Ammon's horn (tissue), 1 donor: ENCODE data around the gene PAK5.

Experiments used
- DNase-seq: peaks from one replicate; pipeline ENCODE4 v3.0.0-alpha.2; 2016; ENCODE audit warnings: low spot score

PAK5 gene

DNA sequence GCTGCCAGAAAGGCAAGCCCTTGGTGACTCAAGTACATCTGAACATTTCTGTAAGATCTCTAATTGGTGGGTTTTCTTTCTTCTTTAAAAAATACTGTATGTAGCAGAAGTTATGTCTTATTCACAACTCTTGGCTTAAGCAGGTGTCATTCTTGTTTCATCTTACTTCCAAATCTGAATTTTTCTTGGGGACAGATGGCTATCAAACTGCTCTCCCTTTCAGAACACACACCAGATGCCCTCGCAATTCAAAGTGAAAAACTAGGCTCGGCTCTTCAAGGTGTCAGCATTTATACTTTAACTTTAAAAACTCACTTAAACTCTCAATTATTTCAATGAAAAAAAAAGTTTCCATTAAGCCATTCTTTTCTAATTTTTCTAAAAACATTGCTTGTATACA, 49.7 kb downstream of the PAK5 start:
- no peak for DNase-seq

DNA sequence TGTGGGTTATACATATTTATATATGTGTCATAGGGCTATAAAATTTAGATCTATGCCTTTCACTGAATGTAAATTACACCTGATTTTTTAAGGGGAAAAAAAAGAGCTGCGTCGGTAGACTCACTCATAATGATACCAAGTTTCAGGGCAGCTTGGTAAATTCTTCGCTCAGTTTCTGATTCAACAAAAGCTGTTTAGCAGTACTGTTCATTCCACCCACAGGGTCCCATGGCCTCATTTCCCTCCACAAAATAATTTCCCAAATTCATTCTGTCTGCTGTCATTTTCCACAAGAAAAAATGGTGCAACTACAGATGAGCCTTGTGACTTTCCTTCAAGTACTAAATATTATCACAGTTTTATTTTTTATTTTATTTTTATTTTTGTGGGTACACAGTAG, 63.7 kb downstream of the PAK5 start:
- no peak for DNase-seq

DNA sequence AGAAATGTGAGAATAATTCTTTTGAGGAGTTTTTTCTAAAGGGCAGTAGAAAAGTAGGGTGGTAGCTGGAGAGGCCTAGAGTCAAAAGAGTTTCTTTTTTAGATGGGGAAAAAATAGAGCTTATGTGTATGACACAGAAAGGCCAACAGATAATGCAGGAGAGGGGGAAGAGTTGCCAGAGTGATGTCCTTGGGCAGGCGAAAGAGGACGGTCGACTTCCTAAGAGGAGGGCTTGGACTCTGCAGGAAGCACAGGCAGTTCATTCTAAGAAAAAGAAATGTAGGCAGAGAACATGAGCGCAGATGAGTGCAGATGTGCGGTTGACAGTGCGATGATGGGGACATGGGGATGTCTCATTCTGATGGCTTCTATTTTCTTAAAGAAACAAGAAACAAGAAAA, 68.9 kb downstream of the PAK5 start:
- no peak for DNase-seq

DNA sequence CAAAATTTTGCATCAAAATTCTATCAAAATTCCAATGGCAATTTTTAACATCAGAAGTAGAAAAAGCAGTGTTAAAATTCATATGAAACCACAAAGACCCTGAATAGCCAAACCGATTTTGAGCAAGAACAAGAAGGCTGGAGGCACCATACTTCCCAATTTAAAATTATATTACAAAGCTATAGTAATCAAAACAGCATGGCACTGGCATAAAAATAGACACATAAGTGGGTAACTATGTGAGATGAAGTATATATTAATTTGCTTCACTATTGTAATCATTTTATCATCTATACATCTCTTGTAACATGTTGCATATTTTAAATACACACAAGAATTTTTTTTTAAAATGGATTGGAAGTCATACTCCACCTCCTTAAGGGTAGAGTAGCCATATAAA, 77.4 kb downstream of the PAK5 start:
- no peak for DNase-seq

DNA sequence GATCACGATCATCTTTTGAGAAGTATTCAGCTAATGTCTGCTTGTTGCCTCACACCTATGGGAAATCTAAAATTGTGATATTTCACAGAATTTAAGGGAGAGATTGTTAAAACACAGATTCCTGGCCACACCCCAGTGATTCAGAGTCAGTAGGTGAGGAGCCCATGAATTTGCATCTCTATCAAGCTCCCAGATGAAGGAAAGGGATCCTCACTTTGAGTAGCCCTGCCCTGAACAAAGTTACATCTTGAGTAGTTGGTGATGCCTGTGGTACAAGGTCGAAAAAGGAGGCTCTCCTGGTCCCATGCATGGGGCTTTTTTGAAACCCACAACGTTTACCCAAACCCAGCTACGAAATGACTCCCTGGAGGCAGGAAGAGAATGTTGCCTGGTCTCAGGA, 79.5 kb downstream of the PAK5 start:
- DNase-seq = no peak

DNA sequence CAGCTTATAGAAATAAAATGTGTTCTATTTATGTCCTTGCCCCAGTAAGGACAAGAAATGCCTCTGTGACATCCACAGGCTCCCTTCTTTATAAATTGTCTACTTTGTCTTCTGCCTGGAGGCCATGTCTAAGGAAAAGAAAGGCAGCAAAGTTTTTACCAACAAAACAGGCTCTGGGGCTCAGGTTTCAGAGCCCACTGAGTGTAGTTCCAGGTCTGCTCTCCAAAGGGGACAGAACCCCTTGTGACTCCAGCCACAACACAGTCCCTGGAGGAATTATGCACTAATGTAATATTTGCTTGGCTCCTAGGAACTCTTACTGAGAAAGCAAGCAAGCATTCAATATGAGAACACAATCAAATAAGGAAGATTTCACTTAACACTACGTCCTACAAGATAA, 80.1 kb downstream of the PAK5 start:
- DNase-seq = no peak

DNA sequence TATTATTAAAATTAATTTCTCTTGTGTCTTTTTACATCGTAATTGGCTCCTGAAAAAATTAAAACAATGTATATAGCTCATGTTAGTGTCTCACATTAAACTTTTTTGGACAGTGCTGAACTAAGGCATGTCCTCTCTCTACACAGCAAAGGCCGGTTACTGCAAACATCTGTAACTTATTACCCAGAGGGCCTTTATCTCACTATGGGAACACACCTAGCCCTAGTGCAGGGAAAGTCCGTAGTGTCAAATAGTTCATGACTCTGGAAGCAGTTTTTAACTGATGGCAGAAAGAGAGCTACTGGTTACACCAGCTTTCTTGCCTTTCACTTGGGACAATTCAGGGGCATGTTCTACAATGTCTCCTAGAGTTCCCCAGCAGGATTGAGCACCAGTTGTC, 82.2 kb downstream of the PAK5 start:
- DNase-seq = no peak

DNA sequence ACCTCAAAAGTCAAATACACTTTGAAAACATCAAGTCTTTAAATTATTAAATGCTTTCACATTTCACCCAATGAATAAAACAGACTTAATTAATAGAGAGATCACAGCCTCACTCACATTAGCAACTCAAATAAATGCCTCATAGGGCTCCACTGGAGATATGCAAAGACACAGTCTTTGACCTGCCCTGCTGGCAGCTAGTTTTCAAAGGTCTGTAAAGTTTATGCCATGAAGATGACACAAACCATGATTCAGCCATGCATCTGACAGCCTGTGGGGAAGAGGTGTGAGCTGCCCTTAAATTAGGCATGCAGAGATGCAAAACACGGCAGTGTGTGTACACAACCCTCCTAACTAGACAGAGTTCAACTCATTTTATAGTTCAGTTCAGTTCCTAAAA, 83.6 kb downstream of the PAK5 start:
- DNase-seq = no peak

DNA sequence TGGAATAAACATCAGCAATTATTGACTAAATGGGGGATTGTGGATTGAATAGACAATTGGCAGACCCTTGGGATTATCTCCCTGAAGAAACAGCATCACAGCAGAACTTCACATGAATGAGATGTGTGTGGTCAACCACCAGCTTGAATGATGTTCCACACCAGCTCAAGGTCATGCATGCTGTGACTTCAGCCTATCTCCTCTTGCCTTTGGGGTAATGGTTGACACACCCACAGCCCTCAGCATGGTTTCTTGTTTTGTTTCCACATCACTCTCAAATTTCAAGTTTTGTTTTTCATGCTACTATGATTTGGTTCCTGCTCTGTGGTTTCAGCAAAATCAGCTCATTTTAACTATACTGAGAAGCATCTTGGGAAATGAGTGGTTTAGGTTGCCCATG, 94.3 kb downstream of the PAK5 start:
- DNase-seq = no peak

DNA sequence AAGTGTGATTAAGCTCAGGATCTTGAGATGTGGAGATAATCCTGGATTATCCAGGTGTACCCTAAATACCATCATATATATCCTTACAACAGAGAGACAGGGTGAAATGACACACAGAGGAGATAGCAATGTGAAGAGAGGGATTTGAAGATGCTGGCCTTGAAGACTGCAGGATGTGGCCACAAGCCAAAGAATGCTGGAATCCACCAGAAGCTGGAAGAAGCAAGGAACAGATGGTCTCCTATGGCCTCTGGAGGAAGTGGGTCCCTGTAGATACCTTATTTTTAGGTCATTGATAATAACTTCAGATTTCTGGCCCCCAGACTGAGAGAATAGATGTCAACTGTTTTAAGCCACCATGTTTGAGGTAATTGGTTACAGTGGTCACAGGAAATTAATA, 95.0 kb downstream of the PAK5 start:
- DNase-seq = no peak

DNA sequence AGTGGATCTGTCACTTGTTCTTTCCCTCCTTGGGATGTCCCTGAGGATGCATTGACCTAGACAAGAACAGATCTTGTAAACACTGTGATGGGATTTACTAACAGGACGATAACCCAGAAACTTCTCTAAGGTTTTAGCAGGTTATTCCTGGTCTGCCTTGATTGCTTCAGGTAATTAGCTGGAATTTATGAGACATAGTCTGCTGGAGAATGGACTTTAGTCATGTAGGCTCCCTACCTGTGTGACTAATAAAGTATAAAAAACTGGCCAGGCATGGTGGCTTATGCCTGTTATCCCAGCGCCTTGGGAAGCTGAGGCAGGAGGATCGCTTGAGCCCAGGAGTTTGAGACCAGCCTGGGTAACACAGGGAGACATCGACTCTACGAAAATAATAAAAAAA, 96.1 kb downstream of the PAK5 start:
- DNase-seq = no peak

DNA sequence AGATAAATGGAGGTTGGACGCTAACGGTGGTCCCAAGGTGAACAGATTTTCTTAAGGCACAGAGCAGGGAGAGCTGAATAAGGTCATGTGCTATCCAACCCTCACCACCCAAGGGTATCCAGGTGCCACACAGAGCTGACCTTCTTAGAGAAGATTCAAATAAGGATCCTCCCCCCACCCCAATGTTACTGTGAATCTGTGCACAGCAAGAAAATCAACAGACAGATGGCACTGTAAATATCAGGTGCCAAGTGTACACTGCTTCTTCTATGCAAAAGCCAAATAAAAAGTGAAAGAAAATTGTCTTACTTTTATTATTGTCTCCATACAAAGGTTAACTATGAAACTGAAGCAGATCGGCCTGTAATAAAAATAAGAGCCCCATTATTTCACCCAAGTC, 96.9 kb downstream of the PAK5 start:
- no peak for DNase-seq

DNA sequence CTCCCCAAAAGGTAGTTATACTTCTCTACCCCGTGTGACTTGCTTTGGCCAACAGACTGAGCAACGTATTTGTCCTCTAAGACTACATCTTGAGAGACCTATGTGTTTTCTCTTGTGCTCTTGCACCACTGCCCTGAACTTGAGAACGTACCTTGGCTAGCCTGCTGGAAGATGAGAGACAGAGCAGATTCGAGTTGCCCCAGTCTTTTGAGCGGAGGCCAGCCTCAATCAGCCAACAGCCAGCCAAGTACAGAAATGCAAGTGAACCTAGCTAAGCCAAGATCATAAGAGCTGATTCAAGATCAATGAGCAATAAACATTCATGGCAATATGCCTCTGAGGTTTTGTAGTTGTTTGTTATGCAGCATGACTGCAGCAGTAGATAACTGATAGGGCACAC, 98.4 kb downstream of the PAK5 start:
- DNase-seq = no peak

DNA sequence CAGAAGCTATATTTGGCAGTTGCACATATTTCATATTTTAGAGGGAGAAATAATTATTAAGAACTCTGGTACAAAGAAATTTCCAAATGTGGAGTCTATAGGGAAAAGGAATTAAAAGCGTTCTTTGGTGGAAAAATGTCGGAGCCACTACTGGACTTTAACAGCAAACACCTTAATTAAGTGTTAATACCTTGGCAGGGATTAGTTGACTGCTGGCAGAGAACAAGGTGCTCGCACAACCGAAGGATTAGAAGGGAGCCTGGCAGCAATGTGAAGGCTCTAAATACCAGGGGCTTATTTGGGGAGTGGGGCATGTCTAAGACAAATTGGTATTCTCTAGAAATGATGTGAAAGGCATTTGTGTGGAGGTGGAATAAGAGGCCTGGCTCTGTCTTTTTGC, 98.9 kb downstream of the PAK5 start:
- DNase-seq = no peak

DNA sequence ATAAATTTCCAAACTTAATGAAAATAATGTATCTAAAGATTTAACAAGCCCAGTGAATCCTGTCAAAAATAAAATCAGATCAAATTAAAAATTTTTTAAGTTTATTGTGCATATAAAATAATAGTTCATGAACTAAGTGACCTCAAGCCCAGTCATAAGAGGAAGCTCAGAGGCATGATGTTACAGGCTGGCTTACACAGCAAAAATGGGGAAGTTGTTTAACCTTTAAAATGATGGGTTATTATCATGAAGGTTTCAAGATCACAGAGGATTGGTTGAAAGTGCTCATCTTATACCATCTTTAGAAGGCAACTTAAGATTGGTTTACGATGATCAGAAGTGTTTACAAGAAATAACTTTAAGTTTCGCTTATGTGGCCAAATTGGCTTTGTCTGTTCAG, 102.5 kb downstream of the PAK5 start:
- no peak for DNase-seq

DNA sequence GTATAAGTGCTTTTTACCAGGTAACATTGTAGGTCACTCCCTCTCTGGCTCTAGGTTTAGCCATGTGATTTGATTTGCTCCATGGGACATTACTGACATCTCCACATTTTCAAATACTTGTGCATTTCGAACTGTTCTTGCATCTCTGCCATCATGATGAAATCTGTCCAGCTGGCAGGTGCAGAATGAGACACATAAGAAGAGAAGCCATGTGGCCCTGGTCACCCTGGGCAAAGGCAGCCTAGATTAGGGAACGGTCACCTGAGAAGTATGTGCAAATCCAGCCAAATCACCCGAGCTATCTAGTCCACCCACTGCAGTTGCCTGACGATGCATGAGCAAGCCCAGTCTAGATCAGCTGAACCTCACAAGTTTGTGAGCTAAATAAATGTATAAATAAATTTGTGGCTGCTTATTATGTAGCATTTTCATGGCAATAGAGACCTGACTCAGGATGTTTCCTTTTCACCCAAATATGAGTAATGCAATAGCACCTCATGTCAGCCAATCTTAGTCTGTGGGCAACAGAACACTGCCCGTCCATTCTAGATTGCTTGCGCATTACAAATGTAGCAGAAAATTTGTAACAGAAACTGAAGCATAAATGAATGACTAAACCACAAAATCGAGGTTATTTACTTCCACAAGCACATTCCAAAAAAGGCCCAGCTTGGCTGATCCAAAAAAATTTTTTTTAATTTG, 115.2 kb downstream of the PAK5 start:
- DNase-seq = no peak

DNA sequence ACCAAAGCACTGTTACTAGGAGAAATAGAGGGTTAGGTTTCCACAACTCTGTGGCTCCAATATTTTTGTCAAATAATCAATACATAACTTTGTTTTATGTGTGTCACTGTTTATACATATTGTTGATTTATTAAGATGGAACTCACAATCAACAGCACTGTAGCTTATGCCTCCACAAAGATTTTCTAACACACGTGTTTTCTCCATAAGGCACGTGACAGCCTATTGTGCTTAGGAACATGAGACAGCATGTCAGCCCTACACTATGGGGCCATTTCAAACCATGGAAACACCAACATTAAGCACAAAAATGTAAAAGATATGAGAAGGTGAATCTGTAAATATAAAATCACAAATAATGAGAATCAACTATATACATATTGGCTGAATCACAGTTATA, 127.0 kb downstream of the PAK5 start:
- DNase-seq = no peak

DNA sequence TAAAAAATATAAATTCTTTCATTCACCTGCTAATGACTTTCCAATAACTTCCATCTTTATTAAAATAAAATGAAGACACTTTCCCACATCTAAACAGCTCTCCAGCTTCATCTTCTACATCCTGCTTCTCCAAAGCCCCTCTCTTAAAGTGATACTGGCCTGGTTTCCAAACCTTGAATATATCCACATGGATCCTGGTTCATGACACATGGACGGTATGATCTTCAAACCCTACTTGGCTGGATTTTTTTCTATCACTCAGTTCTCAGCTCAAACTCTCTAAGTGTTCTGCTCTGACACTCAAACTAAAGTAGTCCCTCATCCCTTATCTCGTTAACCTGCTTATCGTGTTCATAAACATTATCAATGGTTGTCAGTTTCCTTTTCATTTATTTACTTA, 128.2 kb downstream of the PAK5 start:
- DNase-seq = no peak

DNA sequence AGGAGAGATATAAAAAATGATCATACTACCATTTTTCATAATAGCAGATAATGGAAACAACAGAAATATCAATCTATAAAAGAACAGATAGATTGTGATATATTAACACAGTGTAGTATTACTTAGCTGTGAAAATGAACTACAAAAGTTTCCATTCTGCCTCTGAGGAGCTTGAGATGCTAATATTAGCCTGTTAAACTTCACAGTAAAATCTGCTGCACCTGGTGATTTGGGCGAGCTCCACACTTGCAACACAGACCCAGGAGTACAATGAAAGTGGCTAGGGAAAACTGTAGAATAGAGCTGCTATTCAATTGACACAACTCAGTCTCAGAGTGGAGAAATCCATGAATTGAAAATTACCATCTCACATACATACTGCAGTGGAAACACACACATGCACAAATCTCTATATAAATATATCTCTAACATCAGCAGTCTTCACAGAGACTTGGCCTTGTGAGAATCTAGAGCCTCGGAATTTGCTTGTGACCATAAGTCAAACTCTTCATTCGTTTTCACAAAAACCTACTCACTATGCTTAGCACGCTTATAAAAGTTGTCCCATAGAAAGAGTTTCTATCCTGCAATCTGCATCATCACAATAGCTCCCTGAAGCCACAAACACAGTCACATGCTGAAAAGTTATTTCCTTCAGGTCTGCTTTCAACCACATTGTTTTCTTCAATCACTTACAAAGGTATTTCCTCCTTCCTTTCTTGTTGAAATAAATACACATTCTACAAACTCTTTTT, 133.0 kb downstream of the PAK5 start:
- DNase-seq = no peak

DNA sequence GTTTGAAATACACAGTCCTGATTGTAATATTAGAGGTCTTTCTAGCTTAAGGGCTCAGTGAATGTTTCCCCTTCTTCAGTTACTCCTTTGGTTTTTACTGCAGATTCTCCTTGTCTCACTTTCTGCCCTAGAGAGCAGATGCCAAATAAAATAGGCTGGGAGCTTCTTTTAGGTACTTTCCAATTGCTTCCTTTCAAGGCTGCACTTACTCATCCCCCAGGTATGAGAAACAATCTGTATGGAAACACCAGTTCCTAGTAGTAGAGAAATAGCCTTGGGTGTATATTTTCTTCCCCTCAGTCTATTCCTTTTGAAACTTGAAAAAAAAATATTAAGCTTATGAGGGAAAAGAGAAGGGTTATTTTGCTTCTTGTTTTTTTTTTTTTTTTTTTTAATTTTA, 139.7 kb downstream of the PAK5 start:
- DNase-seq = no peak

DNA sequence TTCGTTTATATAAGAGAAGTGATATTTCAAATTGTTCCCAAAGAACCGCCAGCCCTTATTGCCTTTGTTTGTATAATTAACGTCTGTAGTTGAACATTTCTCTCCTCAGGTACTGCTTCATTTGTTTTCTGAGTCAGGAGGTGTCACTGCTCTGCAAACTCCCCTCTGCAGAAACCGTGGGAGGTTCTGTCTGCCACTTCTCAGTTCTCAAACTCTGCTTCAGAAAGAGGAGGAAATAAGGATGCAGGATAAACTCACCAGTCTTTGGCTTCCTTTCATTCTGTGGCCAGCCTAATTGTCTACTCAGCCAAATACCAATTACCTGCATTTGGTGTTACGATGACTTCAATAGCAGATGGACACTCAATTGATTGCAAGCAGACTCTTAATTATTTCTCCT, 149.8 kb downstream of the PAK5 start:
- no peak for DNase-seq

DNA sequence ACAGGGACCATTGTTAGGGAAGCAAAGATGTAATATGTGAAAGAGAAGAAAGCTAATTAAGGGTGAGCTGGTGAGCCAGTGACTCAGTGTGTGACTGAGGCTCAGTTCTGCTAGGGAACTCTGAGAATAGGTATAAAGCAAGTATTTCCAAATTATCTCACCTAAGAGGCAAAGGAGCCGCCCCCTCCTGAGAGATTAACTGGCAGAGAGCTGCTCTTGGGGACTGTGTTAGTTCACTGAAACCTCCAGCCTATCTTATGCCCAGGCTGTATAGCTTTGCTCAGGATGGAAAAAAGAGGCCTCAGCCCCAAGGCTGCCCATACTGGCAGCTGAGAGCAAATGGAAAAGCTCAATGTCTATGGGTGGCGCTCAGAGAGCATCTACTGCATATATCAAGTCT, 152.0 kb downstream of the PAK5 start:
- DNase-seq = no peak

DNA sequence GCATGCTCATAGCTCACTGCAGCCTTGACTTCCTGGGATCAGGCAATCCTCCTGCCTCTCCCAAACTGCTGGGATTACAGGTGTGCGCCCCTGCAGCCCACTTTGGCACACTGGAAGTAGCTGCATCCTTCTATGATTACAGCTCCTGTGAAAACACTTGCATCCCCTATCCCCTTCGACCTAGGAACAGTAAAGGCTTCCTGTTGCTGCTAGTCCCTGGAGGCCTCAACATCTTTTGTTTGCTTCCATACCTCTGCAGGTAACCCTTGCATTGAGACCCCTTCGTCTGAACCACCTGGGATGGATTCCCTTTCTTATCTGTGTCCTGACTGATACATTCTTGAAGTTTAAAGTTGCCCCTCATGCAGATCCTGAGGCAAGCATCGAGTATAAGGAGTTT, 152.4 kb downstream of the PAK5 start:
- DNase-seq = no peak

DNA sequence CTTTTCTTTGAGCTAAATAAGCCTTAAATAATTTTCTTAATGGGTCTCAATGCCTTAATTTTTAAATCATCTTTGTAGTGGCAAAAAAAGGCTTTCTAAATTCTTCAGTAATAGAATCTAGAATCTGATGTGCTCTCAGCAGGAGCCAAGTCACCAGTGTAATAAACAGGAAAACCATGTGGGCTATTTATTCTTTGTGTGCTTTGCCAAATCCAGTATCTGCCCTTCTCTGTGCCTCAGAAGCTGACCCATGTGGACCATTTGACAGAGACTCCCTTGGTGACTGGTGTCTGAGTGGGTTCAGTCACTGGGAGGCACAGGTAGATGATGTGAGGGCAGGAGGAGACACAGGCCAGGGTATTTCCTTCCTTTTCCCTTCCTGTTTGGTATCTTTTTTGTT, 152.9 kb downstream of the PAK5 start:
- no peak for DNase-seq
